GM21529 (cell line): ENCODE measurements around the gene GRIN2A.

Source experiments
- ATAC-seq: cut with Tn5 transposase; IDR thresholded peaks from one replicate; pipeline ENCODE4 v1.9.1; 2021; ENCODE audit not compliant: unreplicated experiment

Gene GRIN2A

DNA sequence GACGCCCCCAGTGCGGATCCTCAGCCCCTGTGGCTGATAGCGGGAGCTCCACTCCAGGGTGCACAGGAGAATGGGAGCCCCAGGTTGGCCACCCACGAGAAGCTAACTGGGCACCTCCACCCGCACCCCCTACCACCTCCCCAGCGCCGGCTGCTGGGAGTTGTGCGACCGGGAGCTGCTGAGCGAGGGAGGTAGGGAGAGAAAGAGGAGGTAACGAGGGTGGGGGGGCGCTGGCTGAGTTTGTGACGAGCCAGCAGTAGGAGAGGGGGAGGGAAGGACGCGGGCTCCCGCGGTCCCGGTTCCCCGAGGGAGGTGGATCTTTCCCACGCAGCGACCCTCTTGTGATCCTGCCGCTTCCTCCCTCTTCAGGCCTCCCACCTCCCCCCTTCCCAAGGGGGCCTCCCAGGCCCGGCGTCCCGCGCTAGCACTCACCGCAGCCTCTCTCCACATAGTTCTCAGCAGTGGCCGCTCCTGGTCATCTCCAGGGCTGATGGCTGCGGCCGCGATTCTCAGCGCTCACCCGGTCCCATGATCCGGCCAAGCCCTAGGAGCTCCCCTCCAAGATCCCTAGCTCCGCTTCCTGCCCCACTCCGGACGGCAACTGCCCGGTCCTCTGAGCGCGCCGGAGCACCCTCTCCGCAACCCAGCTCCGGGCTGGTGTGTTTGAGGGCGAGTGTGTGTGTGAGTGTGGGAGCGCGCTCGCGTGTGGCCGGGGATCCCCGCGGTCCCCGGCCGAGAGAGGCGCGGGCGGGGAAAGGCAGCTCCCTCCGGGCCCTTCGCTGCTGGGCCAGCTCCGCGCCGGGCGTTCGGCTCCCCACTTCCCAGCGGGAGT is at the start of gene GRIN2A:
GRIN2A (minus strand) TSS at position 207 of the 832 bp plus-strand sequence. CDS start 2,017 bp downstream, outside the sequence.
- ATAC-seq = no peak

DNA sequence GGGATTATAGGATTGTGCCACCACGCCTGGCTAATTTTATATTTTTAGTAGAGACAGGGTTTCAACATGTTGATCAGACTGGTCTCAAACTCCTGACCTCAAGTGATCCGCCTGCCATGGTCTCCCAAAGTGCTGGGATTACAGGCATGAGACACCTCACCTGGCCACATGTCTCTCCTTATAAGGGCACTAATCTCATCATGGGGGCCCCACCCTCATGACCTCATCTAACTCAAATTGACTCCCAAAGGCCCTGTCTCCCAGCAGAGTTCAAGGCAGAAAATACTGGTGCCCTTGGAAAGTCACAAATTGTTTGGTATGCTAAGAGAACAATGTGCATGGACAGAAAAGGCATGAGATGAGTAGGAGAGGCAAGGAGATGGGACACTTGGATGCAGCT is 49.3 kb upstream of the GRIN2A start:
- no peak for ATAC-seq

DNA sequence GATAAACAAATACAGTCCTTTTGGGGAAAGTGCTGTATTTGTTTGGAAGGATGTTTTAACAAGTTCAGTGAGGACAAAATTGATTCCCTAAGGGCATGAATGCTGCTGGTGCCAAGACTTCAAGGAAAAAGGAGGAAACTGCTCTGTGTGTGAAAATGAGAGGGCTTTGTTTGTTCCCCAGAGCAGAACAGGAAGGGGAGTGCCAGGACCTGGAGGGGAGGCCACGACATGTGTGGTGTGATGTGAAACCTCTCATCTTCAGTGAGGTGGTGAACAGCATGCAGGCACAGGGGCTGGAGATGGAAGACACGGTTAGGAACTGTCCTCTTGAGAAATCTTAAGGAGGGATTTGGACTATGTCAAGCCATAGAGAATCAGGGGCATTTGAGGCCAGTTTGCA is 46.6 kb upstream of the GRIN2A start:
- ATAC-seq = no peak

DNA sequence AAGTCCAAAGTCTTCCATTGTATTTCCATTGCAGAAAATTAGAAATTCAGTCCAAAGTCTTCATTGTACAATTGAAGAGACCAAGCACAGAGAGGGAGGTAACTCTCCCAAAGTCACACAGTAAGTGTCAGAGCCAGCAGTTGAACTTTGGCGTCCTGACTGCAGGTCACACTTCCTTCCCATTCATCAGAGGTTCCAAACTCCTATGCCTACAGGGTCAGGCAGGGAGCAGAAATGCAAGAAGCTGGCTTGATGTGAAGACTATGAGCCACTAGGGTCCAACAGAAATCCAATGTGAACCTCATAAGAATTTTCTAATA is 44.7 kb upstream of the GRIN2A start:
- ATAC-seq = no peak

DNA sequence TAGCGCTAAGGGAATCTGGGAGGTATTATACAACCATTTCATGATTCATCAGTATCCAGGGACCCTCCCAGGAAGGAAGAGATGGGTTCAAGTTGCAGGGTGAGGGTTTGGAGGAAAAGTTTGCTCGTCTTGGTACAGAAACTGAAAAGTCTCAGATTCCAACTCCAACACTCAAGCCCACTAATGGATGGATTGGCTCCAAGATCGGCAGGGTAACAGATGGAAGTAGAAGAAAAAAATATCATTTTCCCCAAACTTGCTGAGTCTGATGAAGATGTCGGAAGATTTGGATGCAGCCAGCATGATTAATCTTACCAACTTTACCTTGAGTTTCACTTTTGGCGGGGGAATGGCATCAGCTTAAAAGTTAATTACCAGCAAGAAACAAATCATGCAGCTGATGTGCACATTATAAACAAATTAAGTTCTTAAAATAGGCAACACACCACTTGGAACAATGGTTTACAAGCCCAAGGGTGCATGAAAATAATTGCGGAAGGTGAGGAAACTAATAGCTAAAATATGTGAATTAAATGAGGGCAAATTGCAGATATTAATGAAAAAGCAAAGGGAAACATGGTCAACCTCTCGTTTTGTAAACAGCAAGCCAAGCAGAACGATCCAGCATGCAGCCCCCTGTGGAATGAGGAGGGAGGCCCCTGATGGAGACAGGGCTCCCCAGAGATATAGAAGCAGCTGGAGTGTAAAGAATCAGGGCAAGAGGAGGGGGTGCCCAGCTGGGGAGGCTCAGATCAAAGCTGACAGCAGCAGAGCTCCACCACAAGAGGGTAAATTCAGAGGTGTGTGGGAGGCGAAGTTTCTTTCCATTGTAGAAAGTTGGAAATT is 44.1 kb upstream of the GRIN2A start:
- ATAC-seq = no peak

DNA sequence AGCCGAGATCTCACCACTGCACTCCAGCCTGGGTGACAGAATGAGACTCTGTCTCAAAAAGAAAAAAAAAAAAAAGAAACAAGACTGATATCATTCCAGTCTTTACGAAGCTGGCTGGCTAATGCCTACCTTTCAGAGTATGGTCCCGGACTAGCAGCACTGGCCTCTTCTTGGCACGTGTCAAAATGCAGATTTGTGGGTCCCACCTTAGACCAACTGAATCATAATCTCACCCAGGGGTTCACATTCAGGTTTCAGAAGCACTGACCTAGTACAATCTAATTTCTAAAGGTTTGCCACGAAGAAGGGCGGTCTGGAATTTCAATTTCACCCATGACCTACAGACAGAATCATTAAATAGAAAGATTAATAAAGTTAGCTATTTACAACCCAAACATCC is 43.4 kb upstream of the GRIN2A start:
- ATAC-seq = no peak

DNA sequence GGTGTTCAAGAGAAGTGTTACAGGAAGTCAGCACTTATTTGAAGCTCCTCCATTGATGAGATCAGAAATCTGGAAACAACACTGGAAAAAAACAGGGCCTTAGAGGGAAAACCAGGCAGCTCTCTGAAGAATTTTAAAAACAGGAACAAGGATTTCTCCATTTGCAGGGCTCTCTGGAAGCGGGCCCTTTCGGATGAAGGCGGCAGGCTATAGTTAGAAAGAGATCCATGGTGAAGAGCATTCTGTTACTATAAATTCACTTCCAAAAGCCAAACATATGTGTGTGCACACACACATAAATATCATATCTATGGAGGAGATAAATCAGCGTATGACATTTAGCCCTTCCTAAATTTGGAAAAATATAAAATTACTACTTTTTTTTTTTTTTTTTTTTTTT is 42.6 kb upstream of the GRIN2A start:
- no peak for ATAC-seq

DNA sequence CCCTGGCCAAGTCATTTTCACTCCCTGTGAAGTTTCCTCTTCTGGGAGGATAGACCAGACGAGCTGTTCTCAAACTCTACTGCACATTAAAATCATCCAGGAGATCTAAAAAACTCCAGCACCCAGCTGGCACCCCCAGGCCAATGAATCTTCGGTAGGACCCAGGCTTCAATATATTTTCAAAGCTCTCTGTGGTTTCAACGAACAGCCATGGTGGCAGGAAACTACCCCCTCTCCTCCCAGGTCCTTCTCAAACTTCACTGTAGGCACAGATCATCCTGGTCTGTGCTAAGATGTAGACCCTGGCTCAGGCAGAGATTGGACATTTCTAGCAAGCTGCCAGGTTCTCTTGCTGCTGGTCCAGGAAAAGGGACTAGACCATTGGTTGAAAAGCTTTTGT is 38.7 kb upstream of the GRIN2A start:
- no peak for ATAC-seq

DNA sequence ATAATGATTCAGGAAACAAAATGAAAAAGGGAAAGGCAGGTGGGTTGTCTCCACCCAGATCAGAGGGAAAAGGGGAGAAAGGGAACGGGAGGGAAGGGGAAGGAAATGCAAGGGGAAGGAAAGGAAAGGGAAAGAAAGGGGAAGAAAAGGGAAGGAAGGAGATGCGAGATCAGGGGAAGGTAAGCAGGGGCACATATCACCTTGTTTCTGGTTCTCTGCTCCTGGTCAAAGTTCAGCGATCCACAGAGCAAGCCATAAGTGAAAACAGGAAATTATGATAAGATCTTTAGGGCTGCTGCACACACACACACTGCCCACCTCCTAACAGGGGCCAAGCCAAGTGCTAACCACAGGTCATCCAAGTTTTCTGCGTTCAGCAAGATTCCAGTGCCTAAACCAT is 37.5 kb upstream of the GRIN2A start:
- ATAC-seq = no peak

DNA sequence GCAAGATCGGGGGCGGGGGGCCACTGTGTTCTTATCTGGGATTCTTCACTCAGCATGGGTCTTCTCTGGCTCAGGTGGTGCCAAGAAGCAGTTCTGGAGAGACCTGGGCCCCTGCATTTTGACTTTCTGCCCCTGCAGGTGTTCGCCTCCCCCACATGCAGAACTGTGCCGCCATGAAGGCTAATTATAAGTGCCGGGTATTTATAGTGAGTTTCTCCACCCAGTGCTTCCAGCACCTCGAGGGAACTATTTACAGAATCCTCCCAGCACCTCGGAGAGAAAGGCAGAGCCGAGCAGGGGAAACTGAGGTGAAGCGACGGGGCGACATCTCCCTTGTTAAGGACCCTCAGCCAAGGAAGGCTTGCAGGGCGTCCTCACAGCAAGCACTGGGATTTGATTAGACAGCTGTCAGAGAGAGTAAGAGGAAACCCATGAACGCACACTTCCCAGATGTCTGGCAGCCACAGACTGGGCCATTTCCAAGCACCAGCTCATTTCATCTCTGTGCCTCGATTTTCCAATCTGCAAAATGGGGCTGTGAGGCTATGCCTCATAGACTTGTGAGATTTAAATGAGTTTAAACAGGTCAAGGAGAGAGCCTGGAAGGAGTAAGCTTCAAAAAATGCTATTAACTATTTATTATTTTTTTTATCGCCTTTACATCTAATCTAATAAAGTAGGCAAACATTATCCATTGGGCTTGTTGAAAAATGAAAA is 36.4 kb upstream of the GRIN2A start:
- ATAC-seq = no peak

DNA sequence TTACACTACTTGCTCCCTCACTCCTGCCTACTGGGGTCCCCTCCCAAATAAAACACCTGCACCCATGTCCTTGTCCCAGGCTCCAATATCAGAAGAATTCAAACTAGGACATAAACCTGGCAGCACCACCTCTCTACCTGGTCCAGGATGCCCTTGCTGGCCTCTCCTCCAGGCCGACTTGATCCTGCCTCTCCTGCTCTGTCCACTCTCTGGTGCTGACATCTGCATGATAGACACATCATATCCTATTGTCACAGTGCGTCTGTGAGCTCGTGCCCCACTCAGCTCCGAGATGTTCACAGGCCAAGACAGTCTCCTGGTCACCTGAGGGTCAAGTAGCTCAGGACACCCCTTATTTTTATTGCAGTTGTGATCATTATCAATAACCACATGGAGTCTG is 31.5 kb upstream of the GRIN2A start:
- no peak for ATAC-seq

DNA sequence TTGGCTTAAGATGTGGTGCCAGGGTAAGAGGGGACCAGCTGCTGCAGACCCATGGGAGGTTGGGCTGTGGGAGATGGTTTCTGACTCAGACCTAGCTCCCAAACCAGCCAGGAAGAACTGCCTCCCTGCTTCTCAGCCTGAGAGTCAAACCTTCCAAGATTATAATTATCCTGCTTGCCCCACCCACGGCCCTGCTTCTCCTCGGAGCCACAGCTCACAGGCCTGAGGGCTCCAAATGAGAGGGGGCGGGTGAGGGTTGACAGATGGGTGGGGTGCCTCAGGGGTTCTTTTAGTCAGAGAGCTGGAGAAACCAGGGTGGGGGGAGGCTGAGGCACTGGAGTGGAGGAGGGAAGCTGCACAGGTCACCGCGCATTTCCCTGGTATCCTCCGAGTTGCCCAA is 28.7 kb upstream of the GRIN2A start:
- no peak for ATAC-seq

DNA sequence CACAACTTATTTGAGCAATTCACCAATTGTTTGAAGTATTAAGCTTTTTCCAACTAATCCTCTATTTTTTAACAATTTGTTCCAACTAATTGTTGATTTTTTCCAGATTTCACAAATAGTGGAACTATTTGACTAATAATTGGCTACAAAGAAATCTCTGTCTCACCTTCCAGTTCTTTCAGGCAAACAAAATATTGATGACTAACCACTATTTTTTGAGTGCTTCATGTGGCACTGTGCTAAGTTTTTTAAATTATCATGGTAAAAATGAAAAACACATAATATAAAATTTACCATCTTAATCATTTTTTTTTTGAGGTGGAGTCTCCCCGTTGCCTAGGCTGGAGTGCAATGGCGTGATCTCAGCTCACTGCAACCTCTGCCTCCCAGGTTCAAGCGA is 24.6 kb upstream of the GRIN2A start:
- no peak for ATAC-seq

DNA sequence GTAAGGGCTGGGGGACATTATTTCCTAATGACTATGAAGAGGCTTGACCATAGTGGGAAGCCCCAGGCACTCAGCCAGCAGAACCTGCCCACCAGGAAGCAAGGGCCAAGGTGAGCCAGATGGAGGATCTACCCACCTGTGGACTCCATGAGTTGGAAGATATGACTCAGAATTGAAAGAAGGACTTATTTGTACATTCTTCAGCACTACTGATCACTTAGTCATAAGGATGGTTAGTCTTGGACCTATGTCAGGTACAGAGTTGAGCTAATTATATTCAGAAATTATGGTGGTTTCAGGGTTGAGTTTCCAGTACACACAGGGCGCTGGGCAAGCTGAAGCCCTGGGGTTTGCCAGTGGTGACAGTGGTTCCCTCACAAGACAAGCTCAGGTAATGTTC is 24.0 kb upstream of the GRIN2A start:
- peak; percentile 76 for ATAC-seq

DNA sequence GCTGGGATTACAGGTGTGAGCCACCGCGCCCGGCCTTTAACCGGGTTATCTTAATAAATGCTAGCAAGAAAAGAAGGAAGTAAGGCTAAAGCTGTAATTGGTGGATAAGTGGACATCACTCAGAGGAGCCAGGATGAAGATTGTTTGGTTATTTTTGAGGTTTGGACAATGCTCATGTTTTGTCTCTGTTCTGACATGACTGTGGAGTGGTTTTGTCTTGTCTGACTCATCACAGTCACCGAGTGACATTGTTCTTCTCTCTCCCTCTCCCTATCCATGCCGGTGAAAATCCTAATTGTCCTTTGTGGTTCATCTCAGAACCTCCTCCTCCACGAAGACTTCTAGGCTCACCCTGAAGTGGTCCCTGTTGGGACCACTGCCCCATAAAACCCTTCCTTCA is 23.5 kb upstream of the GRIN2A start:
- ATAC-seq = peak; percentile 52

DNA sequence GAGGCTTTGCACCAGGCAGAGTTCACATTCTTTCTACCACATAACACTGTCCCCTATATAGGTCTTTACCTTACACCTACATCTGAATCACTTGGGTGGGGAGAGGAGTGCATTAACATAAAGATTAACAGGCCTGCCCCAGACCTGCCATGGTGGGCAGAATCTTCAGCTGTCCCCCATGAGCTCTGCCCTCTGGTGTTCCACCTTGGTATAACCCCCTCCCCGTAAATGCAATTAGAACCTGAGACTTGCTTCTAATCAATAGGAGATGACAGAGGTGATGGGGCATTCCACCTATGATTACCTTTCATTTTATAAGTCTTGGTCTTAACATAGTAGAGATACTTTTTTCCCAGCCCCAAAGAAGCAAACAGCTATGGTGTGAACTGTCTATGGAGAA is 20.4 kb upstream of the GRIN2A start:
- no peak for ATAC-seq

DNA sequence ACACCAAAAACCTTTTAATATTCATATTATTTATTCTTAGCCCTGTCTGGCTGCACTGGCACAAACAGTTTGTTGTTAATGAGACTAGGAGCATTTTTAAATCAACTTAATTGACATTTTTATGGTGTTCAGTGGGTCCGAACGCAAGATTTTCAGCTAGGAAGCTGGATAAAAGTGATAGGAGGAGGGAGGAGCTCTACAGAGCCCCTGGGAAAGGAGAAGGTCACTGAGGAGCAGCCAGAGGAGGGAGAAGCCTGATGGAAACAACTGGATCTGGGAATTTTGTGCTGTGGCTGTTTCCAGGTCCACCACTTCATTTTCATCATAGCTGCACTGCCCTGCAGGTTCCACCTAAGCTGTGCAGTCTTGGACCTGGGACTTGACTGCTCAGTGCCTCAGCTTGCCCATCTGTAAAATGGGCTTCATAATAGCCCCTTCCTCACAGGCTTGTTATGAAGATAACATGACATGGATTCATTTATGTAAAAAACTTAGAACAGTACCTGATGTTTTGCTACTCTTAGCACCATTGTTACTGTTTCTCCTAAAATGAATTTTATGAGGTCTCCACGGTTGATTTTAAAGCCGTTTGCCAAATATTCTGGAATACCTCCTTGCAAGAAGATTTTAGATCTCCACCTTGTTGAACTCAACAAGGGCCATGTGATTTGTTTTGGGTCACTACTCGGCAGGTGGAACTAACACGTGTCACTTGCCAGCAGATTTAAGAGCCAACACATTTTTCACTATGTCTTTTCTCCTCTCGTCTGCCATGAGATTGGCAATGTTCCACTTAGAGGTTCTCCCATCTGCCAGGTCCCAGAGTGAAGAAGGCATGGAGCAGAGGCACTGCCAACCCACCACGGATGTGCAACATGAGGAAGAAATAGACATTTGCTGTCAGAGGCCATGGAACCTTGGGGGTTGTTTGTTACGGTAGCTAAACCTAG is 18.7 kb upstream of the GRIN2A start:
- no peak for ATAC-seq

DNA sequence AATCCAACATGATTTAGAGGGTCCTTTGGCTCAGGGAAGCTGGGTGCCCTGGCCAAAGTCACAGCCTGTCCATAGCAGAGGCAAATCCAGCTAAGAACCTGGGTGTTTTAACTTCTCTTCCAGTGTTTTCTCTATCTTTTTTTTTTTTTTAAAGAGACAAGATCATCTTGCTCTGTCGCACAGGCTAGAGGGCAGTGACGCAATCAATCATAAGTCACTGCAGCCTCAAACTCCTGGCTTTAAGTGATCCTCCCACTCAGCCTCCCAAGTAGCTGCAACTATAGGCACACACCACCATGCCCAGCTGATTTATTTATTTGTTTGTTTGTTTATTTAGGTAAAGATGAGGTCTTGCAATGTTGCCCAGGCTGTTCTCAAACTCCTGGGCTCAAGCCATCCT is 14.8 kb upstream of the GRIN2A start:
- no peak for ATAC-seq

DNA sequence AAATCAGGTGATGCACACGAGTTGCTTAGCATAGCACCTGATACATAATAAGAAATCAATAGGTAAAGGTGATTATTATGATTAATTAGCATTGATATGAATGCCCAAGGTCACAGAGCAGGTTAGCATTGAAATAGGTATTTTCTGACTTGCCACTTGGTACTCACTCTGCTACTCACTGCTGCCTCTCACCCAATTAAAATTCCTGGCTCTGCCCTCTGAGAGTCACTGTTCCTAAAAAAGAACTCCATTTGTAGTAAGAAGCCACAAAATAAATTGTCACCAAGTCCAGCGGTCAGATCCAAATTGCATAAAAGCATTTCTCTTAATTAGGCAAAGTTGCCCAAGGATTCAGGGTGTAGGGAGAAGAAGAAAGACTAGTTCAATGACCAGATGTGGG is 8.9 kb upstream of the GRIN2A start:
- ATAC-seq = no peak

DNA sequence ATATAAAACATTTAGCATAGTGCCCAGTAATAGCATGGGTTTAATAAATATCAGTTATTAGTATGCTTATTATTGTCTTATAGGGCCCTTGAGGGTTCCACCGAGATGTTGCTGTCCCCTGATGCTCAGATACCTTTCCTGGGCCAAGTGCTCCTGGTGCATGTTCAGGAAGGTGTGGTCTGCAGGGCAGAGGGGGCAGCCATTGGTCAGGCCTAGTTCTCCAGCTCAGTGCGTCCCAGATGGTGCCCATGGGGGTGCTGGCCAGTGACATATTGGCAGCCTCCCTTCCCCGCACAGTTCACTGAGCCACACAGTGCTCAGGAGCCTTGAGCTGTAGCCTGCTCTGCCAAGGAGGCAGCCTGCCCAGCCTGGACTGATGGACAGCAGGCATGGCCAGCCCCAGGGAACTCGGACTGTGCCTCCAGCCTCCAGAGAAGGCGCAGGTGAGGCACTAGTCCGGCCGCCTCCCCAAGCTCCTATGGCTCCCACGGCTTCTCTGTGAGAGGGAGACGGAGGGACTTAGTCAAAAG is 7.7 kb upstream of the GRIN2A start:
- no peak for ATAC-seq
